ENCODE results near the gene ZNF124. TPM values are rescaled to one million over a fixed set of nuclear protein-coding genes. Genes with fewer than 3 reads are reported as not detected.
"Not testable (repeated sequence)": the region's sequence is repeated elsewhere in the genome, so short reads cannot be mapped to it uniquely, and the experiment has no call there.

Gene ZNF124
- polyA plus RNA-seq, 4 donors, result 3.2 to 13.6 (median 4.6) TPM

DNA sequence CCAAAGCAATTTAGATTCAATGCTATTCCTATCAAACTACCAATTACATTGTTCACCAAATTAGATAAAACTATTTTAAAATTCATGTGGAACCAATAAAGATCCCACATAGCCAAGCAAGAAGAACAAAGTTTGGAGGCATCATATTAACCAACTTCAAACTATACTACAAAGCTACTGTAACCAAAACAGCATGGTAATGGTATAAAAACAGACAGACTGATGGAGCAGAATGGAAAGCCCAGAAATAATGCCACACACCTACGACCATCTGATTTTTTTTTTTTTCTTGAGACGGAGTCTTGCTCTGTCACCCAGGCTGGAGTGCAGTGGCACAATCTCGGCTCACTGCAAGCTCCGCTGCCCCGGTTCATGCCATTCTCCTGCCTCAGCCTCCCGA is 7.1 kb downstream of the ZNF124 start:
- no peak overlapping the region for H3K27ac ChIP-seq (ENCODE audit: low read depth in 1 of 3, low read length in 2 of 3)
- peaks cover 3 to 23% of the 10 kb centered on the region in 2 donors for H3K9me3 ChIP-seq (ENCODE audit: control insufficient read depth in 2 of 2, insufficient read depth in 1 of 2, low read depth in 1 of 2, low read length in 1 of 2)
- no peak overlapping the region for H3K4me3 ChIP-seq (ENCODE audit: low read depth in 1 of 3, low read length in 3 of 3)
- H3K27me3 ChIP-seq (ENCODE audit: control insufficient read depth in 3 of 3, insufficient read depth in 3 of 3, low read length in 3 of 3), result no peaks in the 10 kb centered on the region
- 98 to 100% (median 99%) methylated on average over 6 of the region's 6 CpGs for WGBS, 3 donors
- H3K4me1 ChIP-seq (ENCODE audit: control insufficient read depth in 3 of 3, insufficient read depth in 2 of 3, low read depth in 1 of 3, low read length in 2 of 3), result no peaks in the 10 kb centered on the region
- H3K36me3 ChIP-seq (ENCODE audit: control insufficient read depth in 3 of 3, insufficient read depth in 2 of 3, low read depth in 1 of 3, low read length in 3 of 3), result peaks cover 0 to 3% (median 2%) of the 10 kb centered on the region in 3 donors
- FAIRE-seq, result no peak
- DNase-seq, result no peak

DNA sequence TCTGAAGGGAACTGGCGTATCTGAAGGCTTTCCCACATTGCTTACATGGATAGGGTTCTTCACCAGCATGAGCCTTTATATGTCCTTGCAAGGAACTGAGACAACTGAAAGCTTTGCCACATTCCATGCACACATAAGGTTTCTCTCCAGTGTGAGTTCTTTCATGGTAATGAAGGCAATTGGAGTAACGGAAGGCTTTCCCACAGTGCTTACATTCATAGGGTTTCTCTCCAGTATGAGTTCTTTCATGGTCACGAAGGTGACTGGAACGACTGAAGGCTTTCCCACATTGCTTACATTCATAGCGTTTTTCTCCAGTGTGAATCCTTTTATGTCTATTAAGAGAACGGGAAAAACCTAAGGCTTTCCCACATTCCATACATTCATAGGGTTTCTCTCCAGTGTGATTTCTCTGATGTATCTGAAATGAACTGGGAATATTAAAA is 15.0 kb downstream of the ZNF124 start:
- Histone ChIP-seq H3K4me1 (ENCODE audit: control insufficient read depth in 3 of 3, insufficient read depth in 2 of 3, low read depth in 1 of 3, low read length in 2 of 3) (no peaks in the 10 kb centered on the region), H3K4me3 (ENCODE audit: low read depth in 1 of 3, low read length in 3 of 3) (no peak overlapping the region), H3K27ac (ENCODE audit: low read depth in 1 of 3, low read length in 2 of 3) (no peak overlapping the region), H3K9me3 (ENCODE audit: control insufficient read depth in 2 of 2, insufficient read depth in 1 of 2, low read depth in 1 of 2, low read length in 1 of 2) (peaks cover 7 to 54% of the 10 kb centered on the region in 2 donors), H3K27me3 (ENCODE audit: control insufficient read depth in 3 of 3, insufficient read depth in 3 of 3, low read length in 3 of 3) (no peaks in the 10 kb centered on the region), H3K36me3 (ENCODE audit: control insufficient read depth in 3 of 3, insufficient read depth in 2 of 3, low read depth in 1 of 3, low read length in 3 of 3) (peaks cover 11 to 37% (median 20%) of the 10 kb centered on the region in 3 donors)
- DNase-seq, result no peak
- WGBS, 3 donors, result 99% methylated on average over 6 of the region's 6 CpGs
- FAIRE-seq, result no peak

DNA sequence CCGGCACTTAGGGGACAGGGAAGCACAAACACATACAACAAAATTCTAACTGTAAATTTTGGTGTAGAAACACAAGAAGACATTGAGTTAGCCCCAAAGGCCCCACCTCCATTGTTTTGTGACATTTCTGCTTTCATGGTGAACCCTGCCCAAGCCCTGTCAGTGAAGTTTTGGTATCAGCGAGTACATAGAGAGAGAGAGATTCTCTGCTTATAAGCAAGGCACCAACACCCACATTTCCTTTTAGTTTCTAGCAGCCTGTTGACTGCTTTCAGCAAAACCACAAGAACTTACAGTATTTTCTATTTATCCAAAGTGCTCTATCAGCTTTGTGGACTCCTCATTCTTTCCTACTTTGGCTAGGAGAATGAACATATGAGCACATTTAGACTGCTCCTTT is 24.0 kb downstream of the ZNF124 start:
- WGBS, 3 donors, result 88 to 98% (median 91%) methylated on average over 2 of the region's 2 CpGs
- Histone ChIP-seq H3K36me3 (ENCODE audit: control insufficient read depth in 3 of 3, insufficient read depth in 2 of 3, low read depth in 1 of 3, low read length in 3 of 3) (peaks cover 4 to 20% (median 6%) of the 10 kb centered on the region in 3 donors), H3K27me3 (ENCODE audit: control insufficient read depth in 3 of 3, insufficient read depth in 3 of 3, low read length in 3 of 3) (no peaks in the 10 kb centered on the region), H3K4me1 (ENCODE audit: control insufficient read depth in 3 of 3, insufficient read depth in 2 of 3, low read depth in 1 of 3, low read length in 2 of 3) (no peaks in the 10 kb centered on the region), H3K9me3 (ENCODE audit: control insufficient read depth in 2 of 2, insufficient read depth in 1 of 2, low read depth in 1 of 2, low read length in 1 of 2) (peaks cover 5 to 68% of the 10 kb centered on the region in 2 donors), H3K4me3 (ENCODE audit: low read depth in 1 of 3, low read length in 3 of 3) (no peak overlapping the region), H3K27ac (ENCODE audit: low read depth in 1 of 3, low read length in 2 of 3) (no peak overlapping the region)
- no peak for DNase-seq
- FAIRE-seq, result no peak

DNA sequence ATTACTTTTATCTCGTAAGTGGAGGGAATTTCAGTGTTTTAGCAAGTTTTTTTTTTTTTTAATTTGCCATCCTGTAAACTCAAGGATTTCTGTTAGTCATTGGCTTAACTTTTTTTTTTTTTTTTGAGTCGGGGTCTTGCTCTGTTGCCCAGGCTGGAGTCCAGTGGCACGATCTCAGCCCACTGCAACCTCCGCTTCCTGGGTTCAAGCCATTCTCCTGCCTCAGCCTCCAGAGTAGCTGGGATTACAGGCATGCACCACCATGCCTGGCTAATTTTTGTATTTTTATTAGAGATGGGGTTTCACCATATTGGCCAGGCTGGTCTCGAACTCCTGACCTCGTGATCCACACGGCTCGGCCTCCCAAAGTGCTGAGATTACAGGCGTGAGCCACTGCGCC is 24.7 kb downstream of the ZNF124 start:
- peaks cover 2 to 20% (median 6%) of the 10 kb centered on the region in 3 donors for H3K36me3 ChIP-seq (ENCODE audit: control insufficient read depth in 3 of 3, insufficient read depth in 2 of 3, low read depth in 1 of 3, low read length in 3 of 3)
- H3K4me3 ChIP-seq (ENCODE audit: low read depth in 1 of 3, low read length in 3 of 3); H3K27ac ChIP-seq (ENCODE audit: low read depth in 1 of 3, low read length in 2 of 3); FAIRE-seq; DNase-seq; H3K4me1 ChIP-seq (ENCODE audit: control insufficient read depth in 3 of 3, insufficient read depth in 2 of 3, low read depth in 1 of 3, low read length in 2 of 3); H3K27me3 ChIP-seq (ENCODE audit: control insufficient read depth in 3 of 3, insufficient read depth in 3 of 3, low read length in 3 of 3): not testable (repeated sequence)
- H3K9me3 ChIP-seq (ENCODE audit: control insufficient read depth in 2 of 2, insufficient read depth in 1 of 2, low read depth in 1 of 2, low read length in 1 of 2), result peaks cover 5 to 68% of the 10 kb centered on the region in 2 donors
- 96 to 97% (median 97%) methylated on average over 10 of the region's 10 CpGs for WGBS, 3 donors

DNA sequence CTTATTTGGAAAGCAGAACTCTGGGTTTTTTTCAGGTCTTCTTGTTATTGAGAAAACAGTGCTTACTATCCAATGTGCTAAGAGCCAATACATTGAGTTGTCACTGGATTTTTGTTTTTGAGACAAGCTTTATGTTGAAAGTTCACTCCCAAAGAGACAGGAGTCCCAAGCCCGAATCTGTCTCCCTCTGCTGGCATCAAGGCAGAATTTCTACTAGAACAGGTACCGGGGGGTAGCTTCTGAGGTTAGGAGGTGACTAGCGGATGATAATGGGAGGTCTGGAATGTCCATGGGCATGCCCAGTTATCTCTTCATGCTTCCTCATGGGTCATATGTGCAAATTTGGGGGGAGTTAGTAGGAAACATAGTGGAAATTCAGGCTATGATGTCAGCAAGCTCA is 25.1 kb downstream of the ZNF124 start:
- DNase-seq (no peak), FAIRE-seq (no peak)
- Histone ChIP-seq H3K9me3 (ENCODE audit: control insufficient read depth in 2 of 2, insufficient read depth in 1 of 2, low read depth in 1 of 2, low read length in 1 of 2) (peaks cover 5 to 73% of the 10 kb centered on the region in 2 donors), H3K4me1 (ENCODE audit: control insufficient read depth in 3 of 3, insufficient read depth in 2 of 3, low read depth in 1 of 3, low read length in 2 of 3) (no peaks in the 10 kb centered on the region), H3K27me3 (ENCODE audit: control insufficient read depth in 3 of 3, insufficient read depth in 3 of 3, low read length in 3 of 3) (no peaks in the 10 kb centered on the region), H3K27ac (ENCODE audit: low read depth in 1 of 3, low read length in 2 of 3) (no peak overlapping the region), H3K36me3 (ENCODE audit: control insufficient read depth in 3 of 3, insufficient read depth in 2 of 3, low read depth in 1 of 3, low read length in 3 of 3) (peaks cover 5 to 20% (median 6%) of the 10 kb centered on the region in 3 donors), H3K4me3 (ENCODE audit: low read depth in 1 of 3, low read length in 3 of 3) (no peak overlapping the region)
- WGBS, 3 donors, result 96 to 99% (median 99%) methylated on average over 3 of the region's 3 CpGs

DNA sequence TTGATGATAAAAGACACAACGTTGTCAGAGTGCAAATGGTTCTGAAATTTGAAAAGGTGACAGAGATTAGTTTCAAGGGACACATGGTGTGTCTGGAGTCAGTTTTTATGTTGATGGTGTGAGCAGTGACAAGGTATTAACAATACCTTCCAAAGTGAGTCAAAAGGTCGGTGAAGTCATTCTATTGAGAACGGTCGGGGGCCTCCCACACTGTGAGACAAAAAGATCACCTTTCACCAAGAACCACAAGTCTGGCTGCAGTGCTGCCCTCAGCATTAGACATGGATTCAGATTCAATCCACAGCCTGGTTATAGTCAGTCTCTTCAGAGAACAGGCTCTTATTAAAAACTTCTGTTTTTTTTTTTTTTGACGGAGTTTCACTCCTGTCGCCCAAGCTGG is 26.5 kb downstream of the ZNF124 start:
- no peaks in the 10 kb centered on the region for H3K27me3 ChIP-seq (ENCODE audit: control insufficient read depth in 3 of 3, insufficient read depth in 3 of 3, low read length in 3 of 3)
- H3K36me3 ChIP-seq (ENCODE audit: control insufficient read depth in 3 of 3, insufficient read depth in 2 of 3, low read depth in 1 of 3, low read length in 3 of 3), result peaks cover 6 to 20% (median 6%) of the 10 kb centered on the region in 3 donors
- no peak for DNase-seq
- 92 to 99% (median 97%) methylated on average over 6 of the region's 6 CpGs for WGBS, 3 donors
- H3K4me3 ChIP-seq (ENCODE audit: low read depth in 1 of 3, low read length in 3 of 3), result no peak overlapping the region
- H3K27ac ChIP-seq (ENCODE audit: low read depth in 1 of 3, low read length in 2 of 3), result no peak overlapping the region
- no peak for FAIRE-seq
- no peaks in the 10 kb centered on the region for H3K4me1 ChIP-seq (ENCODE audit: control insufficient read depth in 3 of 3, insufficient read depth in 2 of 3, low read depth in 1 of 3, low read length in 2 of 3)
- peaks cover 8 to 84% of the 10 kb centered on the region in 2 donors for H3K9me3 ChIP-seq (ENCODE audit: control insufficient read depth in 2 of 2, insufficient read depth in 1 of 2, low read depth in 1 of 2, low read length in 1 of 2)

DNA sequence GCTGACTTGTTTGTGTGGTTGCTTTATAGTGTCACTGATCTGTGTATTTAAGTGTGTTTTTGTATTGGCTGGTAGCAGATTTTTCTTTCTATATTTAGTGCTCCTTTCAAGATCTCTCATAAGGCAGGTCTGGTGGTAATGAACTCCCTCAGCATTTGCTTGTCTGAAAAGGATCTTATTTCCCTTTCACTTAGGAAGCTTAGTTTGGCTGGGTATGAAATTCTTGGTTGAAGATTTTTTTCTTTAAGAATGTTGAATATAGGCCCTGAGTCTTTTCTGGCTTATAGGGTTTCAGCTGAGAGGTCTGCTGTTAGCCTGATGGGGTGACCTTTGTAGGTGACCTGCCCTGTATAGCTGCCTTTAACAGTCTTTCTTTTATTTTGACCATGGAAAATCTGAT is 32.3 kb downstream of the ZNF124 start:
- FAIRE-seq; H3K4me1 ChIP-seq (ENCODE audit: control insufficient read depth in 3 of 3, insufficient read depth in 2 of 3, low read depth in 1 of 3, low read length in 2 of 3); DNase-seq; H3K36me3 ChIP-seq (ENCODE audit: control insufficient read depth in 3 of 3, insufficient read depth in 2 of 3, low read depth in 1 of 3, low read length in 3 of 3); H3K27ac ChIP-seq (ENCODE audit: low read depth in 1 of 3, low read length in 2 of 3); H3K4me3 ChIP-seq (ENCODE audit: low read depth in 1 of 3, low read length in 3 of 3); H3K27me3 ChIP-seq (ENCODE audit: control insufficient read depth in 3 of 3, insufficient read depth in 3 of 3, low read length in 3 of 3): not testable (repeated sequence)
- peaks cover 3 to 57% of the 10 kb centered on the region in 2 donors for H3K9me3 ChIP-seq (ENCODE audit: control insufficient read depth in 2 of 2, insufficient read depth in 1 of 2, low read depth in 1 of 2, low read length in 1 of 2)

DNA sequence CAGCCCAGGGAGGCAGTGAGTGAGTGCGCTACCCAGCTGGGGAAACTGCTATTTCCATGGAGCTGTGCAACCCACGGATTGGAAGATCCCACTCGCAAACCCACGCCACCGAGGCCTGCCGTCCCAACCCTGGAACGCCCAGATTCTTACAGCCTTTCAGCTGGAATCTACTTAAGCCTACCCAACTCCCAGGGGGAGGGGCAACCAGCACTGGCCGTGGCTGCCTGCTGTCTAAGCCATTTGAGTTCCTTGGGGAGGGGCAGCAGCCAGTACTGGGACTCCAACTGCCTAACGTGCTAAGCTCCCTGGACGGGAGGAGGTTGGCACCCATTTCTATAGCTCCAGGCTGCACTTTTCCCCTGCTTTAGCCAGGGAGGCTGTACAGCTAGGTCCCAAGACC is 40.6 kb downstream of the ZNF124 start:
- 95 to 97% (median 96%) methylated on average over 10 of the region's 10 CpGs for WGBS, 3 donors
- peaks cover 0 to 12% (median 2%) of the 10 kb centered on the region in 3 donors for H3K36me3 ChIP-seq (ENCODE audit: control insufficient read depth in 3 of 3, insufficient read depth in 2 of 3, low read depth in 1 of 3, low read length in 3 of 3)
- peaks cover 2 to 40% of the 10 kb centered on the region in 2 donors for H3K9me3 ChIP-seq (ENCODE audit: control insufficient read depth in 2 of 2, insufficient read depth in 1 of 2, low read depth in 1 of 2, low read length in 1 of 2)
- FAIRE-seq (no peak), DNase-seq (no peak)
- no peaks in the 10 kb centered on the region for H3K4me1 ChIP-seq (ENCODE audit: control insufficient read depth in 3 of 3, insufficient read depth in 2 of 3, low read depth in 1 of 3, low read length in 2 of 3)
- H3K27ac ChIP-seq (ENCODE audit: low read depth in 1 of 3, low read length in 2 of 3), result no peak overlapping the region
- H3K4me3 ChIP-seq (ENCODE audit: low read depth in 1 of 3, low read length in 3 of 3), result no peak overlapping the region
- no peaks in the 10 kb centered on the region for H3K27me3 ChIP-seq (ENCODE audit: control insufficient read depth in 3 of 3, insufficient read depth in 3 of 3, low read length in 3 of 3)
